Mesenchymal stem cell (in vitro differentiated cells and primary cell): Measurements from ENCODE around the gene TOM1L2.

Experiments used
- DNase-seq: peaks from one replicate; pipeline ENCODE4 v3.0.0-alpha.2; 2013
- H2AFZ ChIP-seq: one replicate; pipeline ENCODE4 v1.6.1; 2013; ENCODE audit warnings: low read depth, mild to moderate bottlenecking, control low read depth, inconsistent platforms, low read length, moderate library complexity
- H2AK5ac ChIP-seq: 2 replicates; pipeline ENCODE4 v1.6.1; 2013; ENCODE audit warnings: low read length, moderate library complexity, mild to moderate bottlenecking, inconsistent platforms; ENCODE audit not compliant: severe bottlenecking
- H2BK120ac ChIP-seq: one replicate; pipeline ENCODE4 v1.6.1; 2013; ENCODE audit warnings: low read depth, mild to moderate bottlenecking, inconsistent platforms, low read length, moderate library complexity
- H2BK12ac ChIP-seq, 2 experiments: one replicate each; pipeline ENCODE4 v1.6.1; 2013; ENCODE audit warnings: inconsistent platforms in 2 of 2, low read length in 2 of 2, mild to moderate bottlenecking in 2 of 2, moderate library complexity in 2 of 2, control low read depth in 1 of 2
- H2BK15ac ChIP-seq: one replicate; pipeline ENCODE4 v1.6.1; 2013; ENCODE audit warnings: mild to moderate bottlenecking, low read depth, inconsistent platforms; ENCODE audit not compliant: poor library complexity, severe bottlenecking
- H2BK5ac ChIP-seq: 2 replicates; pipeline ENCODE4 v1.6.1; 2013; ENCODE audit warnings: low read depth, mild to moderate bottlenecking, low read length, control low read depth, inconsistent platforms; ENCODE audit not compliant: poor library complexity, severe bottlenecking
- H3K14ac ChIP-seq, 2 experiments: one replicate each; pipeline ENCODE4 v1.6.1; 2013; ENCODE audit warnings: inconsistent platforms in 2 of 2, low read length in 2 of 2, control low read depth in 1 of 2, mild to moderate bottlenecking in 1 of 2, moderate library complexity in 1 of 2
- H3K18ac ChIP-seq, 2 experiments: one replicate each; pipeline ENCODE4 v1.6.1; 2013; ENCODE audit warnings: inconsistent platforms in 2 of 2, low read length in 2 of 2, control low read depth in 1 of 2, low read depth in 1 of 2, mild to moderate bottlenecking in 1 of 2
- H3K23ac ChIP-seq, 2 experiments: one replicate each; pipeline ENCODE4 v1.6.1; 2013; ENCODE audit warnings: inconsistent platforms in 2 of 2, low read length in 2 of 2, mild to moderate bottlenecking in 2 of 2, moderate library complexity in 2 of 2, control low read depth in 1 of 2
- H3K27ac ChIP-seq: 2 replicates; pipeline ENCODE4 v1.5.1; 2013; ENCODE audit warnings: mild to moderate bottlenecking, moderate library complexity, low read length, control low read depth, inconsistent platforms; ENCODE audit not compliant: poor library complexity, severe bottlenecking
- H3K27me3 ChIP-seq, 2 experiments: 2 replicates each; pipeline versions ENCODE4 v1.6.1 to v1.7.0; 2013; ENCODE audit warnings: low read length in 2 of 2, mild to moderate bottlenecking in 2 of 2, moderate library complexity in 2 of 2, control low read depth in 1 of 2, inconsistent platforms in 1 of 2; ENCODE audit not compliant: control insufficient read depth in 1 of 2, insufficient read depth in 1 of 2
- H3K36me3 ChIP-seq, 2 experiments: 2 replicates each; pipeline versions ENCODE4 v1.6.1 to v1.7.0; 2013; ENCODE audit warnings: low read length in 2 of 2, control low read depth in 1 of 2, inconsistent platforms in 1 of 2, low read depth in 1 of 2, mild to moderate bottlenecking in 1 of 2; ENCODE audit not compliant: insufficient read depth in 2 of 2, control insufficient read depth in 1 of 2
- H3K4ac ChIP-seq, 2 experiments: one replicate each; pipeline ENCODE4 v1.6.1; 2013; ENCODE audit warnings: inconsistent platforms in 2 of 2, low read length in 2 of 2, mild to moderate bottlenecking in 2 of 2, moderate library complexity in 2 of 2, control low read depth in 1 of 2, low read depth in 1 of 2
- H3K4me1 ChIP-seq: 2 replicates; pipeline ENCODE4 v1.6.1; 2013; ENCODE audit warnings: low read depth, low read length, control low read depth; ENCODE audit not compliant: control insufficient read depth, insufficient read depth
- H3K4me2 ChIP-seq: 2 replicates; pipeline ENCODE4 v1.6.1; 2013; ENCODE audit warnings: low read length, mild to moderate bottlenecking, inconsistent platforms; ENCODE audit not compliant: poor library complexity, severe bottlenecking
- H3K4me3 ChIP-seq, 2 experiments: 2 replicates each; pipeline versions ENCODE4 v1.5.1 to v1.7.0; 2013; ENCODE audit warnings: low read length in 2 of 2, mild to moderate bottlenecking in 2 of 2, control low read depth in 1 of 2, low read depth in 1 of 2; ENCODE audit not compliant: insufficient read depth in 1 of 2
- H3K79me1 ChIP-seq: replicated peaks from 2 replicates; pipeline ENCODE4 v1.6.1; 2013; ENCODE audit warnings: mild to moderate bottlenecking, control low read depth, low read length, inconsistent platforms; ENCODE audit not compliant: poor library complexity, severe bottlenecking
- H3K9ac ChIP-seq: 2 replicates; pipeline ENCODE4 v1.7.0; 2013; ENCODE audit warnings: mild to moderate bottlenecking, low read length, moderate library complexity
- H3K9me3 ChIP-seq: 2 replicates; pipeline ENCODE4 v1.7.0; 2013; ENCODE audit warnings: mild to moderate bottlenecking, low read length; ENCODE audit not compliant: control insufficient read depth
- H4K8ac ChIP-seq: one replicate; pipeline ENCODE4 v1.6.1; 2013; ENCODE audit warnings: inconsistent platforms, mild to moderate bottlenecking, low read length, moderate library complexity
- H4K91ac ChIP-seq: one replicate; pipeline ENCODE4 v1.6.1; 2013; ENCODE audit warnings: mild to moderate bottlenecking, low read length, inconsistent platforms
- WGBS: methylation state at CpG from one replicate; pipeline ENCODE4 v1.1.7; 2013; ENCODE audit warnings: mixed read lengths; 5-methylcytosine and 5-hydroxymethylcytosine counted together

The TOM1L2 gene

DNA sequence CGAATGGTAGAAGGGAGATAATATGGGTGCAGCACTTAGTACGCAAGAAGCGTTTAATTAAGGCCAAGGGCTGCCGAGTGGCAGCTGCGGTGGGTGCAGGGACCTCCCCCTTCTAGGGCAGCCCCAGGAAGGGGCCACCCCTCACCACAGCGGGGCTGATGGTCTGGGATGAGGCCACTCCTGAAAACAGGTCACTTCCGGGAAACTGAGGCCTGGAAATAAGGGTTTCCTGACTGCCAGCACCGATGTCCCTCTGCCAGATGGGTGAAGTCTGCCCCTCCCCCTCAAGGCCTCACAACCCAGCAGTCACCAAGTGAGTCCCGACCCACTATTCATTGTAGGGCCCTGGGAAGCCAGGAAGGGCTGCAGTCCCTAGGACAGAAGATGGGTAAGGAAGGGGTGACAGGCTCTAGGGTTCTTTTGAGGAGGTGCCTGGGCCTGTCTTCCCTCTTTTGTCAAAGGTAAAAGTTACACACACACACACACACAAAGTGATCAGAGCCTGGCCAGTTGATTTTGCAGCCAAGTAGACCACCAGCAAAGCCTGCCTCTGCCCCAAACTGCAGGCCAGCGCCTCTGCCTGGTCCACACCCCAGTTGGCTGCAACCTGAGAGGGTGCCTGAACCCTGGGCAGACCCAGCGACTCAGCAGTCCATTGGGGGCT is 147.9 kb downstream of the TOM1L2 start:
- H4K91ac ChIP-seq, result peak overlapping the region; percentile 98
- no peaks in the 10 kb centered on the region for H3K27me3 ChIP-seq
- H3K9ac ChIP-seq, result peak overlapping the region; percentile 78
- peak overlapping the region; percentile 98 to 99 for H3K4ac ChIP-seq
- peak overlapping the region; percentile 94 for H2AK5ac ChIP-seq
- H3K4me3 ChIP-seq, result peak overlapping the region in 1 of 2 experiments; percentile 62
- H3K4me2 ChIP-seq, result peak overlapping the region; percentile 64
- H3K36me3 ChIP-seq, result peaks cover 27 to 30% of the 10 kb centered on the region in 2 experiments
- DNase-seq, result peak; percentile 51
- H3K27ac ChIP-seq, result peak overlapping the region; percentile 50
- peak overlapping the region; percentile 71 to 99 for H2BK12ac ChIP-seq
- H2BK15ac ChIP-seq, result peak overlapping the region; percentile 98
- H3K14ac ChIP-seq, result peak overlapping the region in 1 of 2 experiments; percentile 38
- H4K8ac ChIP-seq, result peak overlapping the region; percentile 93
- no peak overlapping the region for H2AFZ ChIP-seq
- 28% methylated on average over 9 of the region's 11 CpGs for whole genome bisulfite sequencing
- peaks cover 60% of the 10 kb centered on the region for H3K79me1 ChIP-seq
- H3K23ac ChIP-seq, result peak overlapping the region in 1 of 2 experiments; percentile 51
- H3K9me3 ChIP-seq, result no peaks in the 10 kb centered on the region
- H3K4me1 ChIP-seq, result peaks cover 52% of the 10 kb centered on the region
- H3K18ac ChIP-seq, result peak overlapping the region; percentile 91 to 93
- H2BK5ac ChIP-seq, result no peak overlapping the region
- peak overlapping the region; percentile 82 for H2BK120ac ChIP-seq

DNA sequence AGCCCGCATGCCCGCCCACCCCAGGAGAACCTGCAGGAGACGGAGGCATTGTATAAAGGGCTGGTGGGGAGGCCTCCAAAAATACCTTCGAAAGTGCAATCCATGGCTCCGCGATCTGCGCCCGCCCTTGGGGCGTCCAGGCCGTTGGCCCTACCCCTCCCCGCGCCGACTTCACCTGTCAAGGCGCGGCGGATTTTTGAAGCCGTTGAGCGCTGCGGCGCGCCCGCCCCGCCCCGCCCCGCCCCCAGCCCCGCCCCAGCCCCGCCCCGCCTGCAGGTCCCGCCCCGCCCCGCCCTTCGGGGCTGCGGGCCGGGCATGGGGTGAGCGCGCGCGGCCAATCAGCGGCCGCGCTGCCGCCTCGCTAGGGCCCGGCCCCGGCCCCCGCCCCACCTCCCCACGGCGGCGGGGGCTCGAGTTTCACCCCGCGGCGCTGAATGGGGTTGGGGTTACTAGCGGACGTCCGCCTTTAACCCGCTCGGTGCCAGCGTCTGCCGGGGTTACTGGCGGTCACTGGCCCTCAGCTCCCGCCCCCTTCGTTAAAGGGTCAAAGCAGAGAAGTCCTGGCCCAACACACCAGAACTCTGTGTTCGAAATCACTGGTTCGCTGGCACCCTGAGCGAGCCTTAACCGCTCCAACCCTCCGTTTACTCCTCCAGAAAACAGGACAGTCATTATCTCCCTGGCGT is 148.6 kb downstream of the TOM1L2 start:
- H3K4me1 ChIP-seq, result peaks cover 57% of the 10 kb centered on the region
- no peaks in the 10 kb centered on the region for H3K27me3 ChIP-seq
- H3K4ac ChIP-seq, result peak overlapping the region; percentile 98 to 99
- H4K91ac ChIP-seq, result peak overlapping the region; percentile 98
- peak; percentile 84 for DNase-seq
- H3K4me3 ChIP-seq, result peak overlapping the region; percentile 45 to 94
- H3K23ac ChIP-seq, result no peak overlapping the region
- peaks cover 32 to 36% of the 10 kb centered on the region in 2 experiments for H3K36me3 ChIP-seq
- peaks cover 57% of the 10 kb centered on the region for H3K79me1 ChIP-seq
- H2BK12ac ChIP-seq, result peak overlapping the region; percentile 71 to 99
- no peak overlapping the region for H2BK5ac ChIP-seq
- H3K9me3 ChIP-seq, result no peaks in the 10 kb centered on the region
- H3K18ac ChIP-seq, result peak overlapping the region; percentile 91 to 93
- H2BK120ac ChIP-seq, result peak overlapping the region; percentile 75
- WGBS, result 3% methylated on average over 37 of the region's 69 CpGs
- H4K8ac ChIP-seq, result peak overlapping the region; percentile 93
- no peak overlapping the region for H2AFZ ChIP-seq
- H2AK5ac ChIP-seq, result peak overlapping the region; percentile 94
- no peak overlapping the region for H3K14ac ChIP-seq
- H2BK15ac ChIP-seq, result peak overlapping the region; percentile 15
- H3K4me2 ChIP-seq, result peak overlapping the region; percentile 93
- peak overlapping the region; percentile 89 for H3K9ac ChIP-seq
- H3K27ac ChIP-seq, result peak overlapping the region; percentile 50

DNA sequence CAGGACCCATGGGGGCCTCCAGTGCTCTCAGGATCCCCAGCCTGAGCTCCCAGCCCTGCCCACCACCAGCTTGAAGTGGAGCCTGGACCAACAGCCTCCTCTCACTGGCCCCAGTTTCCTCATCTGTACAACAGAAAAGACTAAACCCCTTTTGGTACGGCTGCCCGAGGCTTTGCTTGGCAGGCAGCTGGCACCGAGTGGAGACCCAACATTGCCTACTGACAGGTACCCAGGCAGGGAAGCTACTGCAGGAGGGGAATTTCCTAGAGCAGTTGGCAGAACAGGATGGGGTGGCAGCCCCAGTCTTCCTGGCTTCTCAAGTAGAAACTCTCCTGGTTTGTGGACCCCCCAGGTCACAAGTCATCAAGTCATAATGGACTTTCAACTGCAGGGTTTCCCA is 149.6 kb downstream of the TOM1L2 start:
- no peak overlapping the region for H2BK5ac ChIP-seq
- H3K4me1 ChIP-seq, result peaks cover 58% of the 10 kb centered on the region
- peak overlapping the region; percentile 8 for H2BK120ac ChIP-seq
- H3K79me1 ChIP-seq, result peaks cover 49% of the 10 kb centered on the region
- H3K36me3 ChIP-seq, result peaks cover 35 to 45% of the 10 kb centered on the region in 2 experiments
- H2AFZ ChIP-seq, result no peak overlapping the region
- H3K4ac ChIP-seq, result peak overlapping the region in 1 of 2 experiments; percentile 14
- H3K14ac ChIP-seq, result peak overlapping the region in 1 of 2 experiments; percentile 29
- H2AK5ac ChIP-seq, result peak overlapping the region; percentile 29
- H3K4me3 ChIP-seq, result peak overlapping the region in 1 of 2 experiments; percentile 94
- no peak for DNase-seq
- no peak overlapping the region for H3K4me2 ChIP-seq
- H4K91ac ChIP-seq, result peak overlapping the region; percentile 14
- H2BK12ac ChIP-seq, result peak overlapping the region; percentile 9 to 60
- no peak overlapping the region for H3K23ac ChIP-seq
- H3K9ac ChIP-seq, result peak overlapping the region; percentile 89
- WGBS, result 100% methylated on average over 3 of the region's 3 CpGs
- peak overlapping the region; percentile 15 for H2BK15ac ChIP-seq
- H3K27me3 ChIP-seq, result no peaks in the 10 kb centered on the region
- no peak overlapping the region for H4K8ac ChIP-seq
- no peak overlapping the region for H3K27ac ChIP-seq
- no peaks in the 10 kb centered on the region for H3K9me3 ChIP-seq
- H3K18ac ChIP-seq, result peak overlapping the region; percentile 15 to 24

DNA sequence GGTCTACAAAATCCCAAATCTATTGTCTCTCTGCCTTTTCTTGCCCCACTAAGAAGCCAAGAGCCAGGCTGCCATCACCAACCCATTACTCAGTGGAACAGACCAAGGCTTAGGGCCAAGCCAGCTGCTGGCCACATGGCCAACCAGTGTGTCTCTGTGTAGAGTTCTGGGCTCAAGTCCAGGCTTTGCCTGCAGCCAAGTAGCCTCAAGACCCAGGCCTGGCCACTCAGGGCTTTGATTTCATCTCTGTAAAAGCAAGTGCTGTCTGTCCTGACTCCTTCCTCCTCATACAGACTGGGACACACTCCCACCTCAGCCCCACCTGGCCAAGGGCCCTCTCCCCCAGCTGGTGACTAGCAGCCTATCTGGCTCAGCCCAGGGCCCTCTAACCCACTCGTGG is 150.0 kb downstream of the TOM1L2 start:
- no peak overlapping the region for H2BK120ac ChIP-seq
- H3K36me3 ChIP-seq, result peaks cover 35 to 47% of the 10 kb centered on the region in 2 experiments
- H2BK5ac ChIP-seq, result no peak overlapping the region
- peaks cover 48% of the 10 kb centered on the region for H3K79me1 ChIP-seq
- peak overlapping the region in 1 of 2 experiments; percentile 50 for H3K4ac ChIP-seq
- DNase-seq, result peak; percentile 59
- no peak overlapping the region for H3K27ac ChIP-seq
- peak overlapping the region; percentile 9 to 49 for H2BK12ac ChIP-seq
- H4K91ac ChIP-seq, result peak overlapping the region; percentile 14
- H3K9me3 ChIP-seq, result no peaks in the 10 kb centered on the region
- H3K9ac ChIP-seq, result peak overlapping the region; percentile 89
- no peaks in the 10 kb centered on the region for H3K27me3 ChIP-seq
- 100% methylated on average over 1 of the region's 1 CpG for WGBS
- H3K23ac ChIP-seq, result no peak overlapping the region
- H3K18ac ChIP-seq, result peak overlapping the region; percentile 15 to 24
- peak overlapping the region in 1 of 2 experiments; percentile 29 for H3K14ac ChIP-seq
- no peak overlapping the region for H2BK15ac ChIP-seq
- H4K8ac ChIP-seq, result no peak overlapping the region
- H3K4me1 ChIP-seq, result peaks cover 58% of the 10 kb centered on the region
- peak overlapping the region in 1 of 2 experiments; percentile 94 for H3K4me3 ChIP-seq
- H2AK5ac ChIP-seq, result peak overlapping the region; percentile 29
- no peak overlapping the region for H2AFZ ChIP-seq
- no peak overlapping the region for H3K4me2 ChIP-seq
